ENCODE data around the gene EVPL.

DNA sequence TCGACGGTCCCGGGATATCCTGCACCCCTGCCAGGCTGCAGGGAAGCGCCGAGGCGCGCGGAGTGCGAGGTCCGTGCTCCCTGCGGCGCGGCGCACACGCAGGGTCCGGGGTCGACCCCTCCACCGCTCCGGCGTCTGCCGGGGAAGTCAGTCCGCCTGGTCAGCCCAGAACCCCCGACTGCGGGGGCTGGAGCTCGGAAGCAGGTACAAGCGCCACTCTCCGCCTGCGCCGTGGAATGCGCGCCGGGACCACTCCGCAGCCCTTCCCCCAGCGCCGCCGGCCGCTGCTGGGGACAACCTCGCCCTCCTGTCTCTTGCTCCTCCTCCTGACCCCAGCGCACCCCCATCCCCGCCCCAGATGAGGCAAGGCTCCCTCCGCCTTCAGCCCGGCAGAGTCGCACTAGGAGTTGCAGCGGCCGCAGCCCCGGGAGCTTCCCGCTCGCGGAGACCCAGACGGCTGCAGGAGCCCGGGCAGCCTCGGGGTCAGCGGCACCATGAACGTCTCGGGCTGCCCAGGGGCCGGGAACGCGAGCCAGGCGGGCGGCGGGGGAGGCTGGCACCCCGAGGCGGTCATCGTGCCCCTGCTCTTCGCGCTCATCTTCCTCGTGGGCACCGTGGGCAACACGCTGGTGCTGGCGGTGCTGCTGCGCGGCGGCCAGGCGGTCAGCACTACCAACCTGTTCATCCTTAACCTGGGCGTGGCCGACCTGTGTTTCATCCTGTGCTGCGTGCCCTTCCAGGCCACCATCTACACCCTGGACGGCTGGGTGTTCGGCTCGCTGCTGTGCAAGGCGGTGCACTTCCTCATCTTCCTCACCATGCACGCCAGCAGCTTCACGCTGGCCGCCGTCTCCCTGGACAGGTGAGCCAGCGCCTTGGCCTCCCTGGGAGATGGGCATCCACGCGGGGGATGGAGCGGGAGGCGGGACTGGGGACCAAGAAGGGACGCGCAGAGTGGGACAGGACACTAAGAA is 47.6 kb upstream of the EVPL start, which contains the start of gene GALR2:
- no peak for TF ChIP-seq CTCF (conservative IDR thresholded peaks at IDR 0.05; ENCODE audit: low read length)
- no peak for TF ChIP-seq EZH2phosphoT487 (IDR thresholded peaks at IDR 0.05; ENCODE audit: borderline replicate concordance)
